Nucleus accumbens (tissue), 56 donors: ENCODE data around the gene DAZAP1.
"Not testable (repeated sequence)": the region's sequence is repeated elsewhere in the genome, so short reads cannot be mapped to it uniquely, and the experiment has no call there.

Experiments used
- DNase-seq, 56 donors: peaks; one replicate each; lab custom pipeline; 2025; lab: John Stamatoyannopoulos, UW

DAZAP1 gene

GRCh38 chr19:1467490-1468273, 60.3 kb downstream of the DAZAP1 start:
- DNase-seq, result no peak

- no peak for DNase-seq
Observed at GRCh38 chr19:1468274-1468820, 61.0 kb downstream of the DAZAP1 start.

- no peak for DNase-seq
Observed at GRCh38 chr19:1468821-1469254, 61.5 kb downstream of the DAZAP1 start.

GRCh38 chr19:1469255-1470054, 62.1 kb downstream of the DAZAP1 start:
- no peak for DNase-seq

GRCh38 chr19:1470055-1470304, 62.6 kb downstream of the DAZAP1 start:
- no peak for DNase-seq

- peak in 28 of 56 donors; percentile 9 to 71 (median 34) for DNase-seq
Observed at GRCh38 chr19:1470305-1471009, 63.1 kb downstream of the DAZAP1 start.

- peak in 3 of 56 donors; percentile 15 to 52 (median 44) for DNase-seq
Observed at GRCh38 chr19:1471010-1471514, 63.7 kb downstream of the DAZAP1 start.

GRCh38 chr19:1471515-1472160, 64.3 kb downstream of the DAZAP1 start:
- peak in 29 of 56 donors; percentile 12 to 64 (median 44) for DNase-seq

- peak in 13 of 56 donors; percentile 10 to 57 (median 39) for DNase-seq
Observed at GRCh38 chr19:1472231-1473084, 65.1 kb downstream of the DAZAP1 start.

- peak in 3 of 56 donors; percentile 35 to 57 (median 44) for DNase-seq
Observed at GRCh38 chr19:1473085-1473851, 65.9 kb downstream of the DAZAP1 start.

- DNase-seq, result peak in 51 of 56 donors; percentile 18 to 85 (median 55)
Observed at GRCh38 chr19:1474011-1474764, 66.8 kb downstream of the DAZAP1 start.

GRCh38 chr19:1474765-1475351, 67.5 kb downstream of the DAZAP1 start:
- DNase-seq, result no peak

- no peak for DNase-seq
Observed at GRCh38 chr19:1475751-1476437, 68.5 kb downstream of the DAZAP1 start.

GRCh38 chr19:1477056-1477455, 69.7 kb downstream of the DAZAP1 start:
- not testable (repeated sequence) for DNase-seq

GRCh38 chr19:1478934-1479707, 71.7 kb downstream of the DAZAP1 start, which contains the start of gene C19orf25:
Gene C19orf25 (minus strand): TSS chr19:1479215. CDS start chr19:1478903, 312 bp downstream.
- peak; percentile 53 to 97 (median 86) for DNase-seq
